HepG2 (cell line): ENCODE measurements around the gene ZDHHC7.

Experiments
- AFF4 ChIP-seq: sonication (generic); formaldehyde crosslinking; IDR thresholded peaks from 2 replicates; pipeline ENCODE4 v1.4.0; 2020; ENCODE audit warnings: missing genetic modification reagents
- CTCF ChIP-seq: sonication (generic); formaldehyde crosslinking; IDR thresholded peaks from 2 replicates; pipeline ENCODE4 v1.5.0; 2020; ENCODE audit warnings: mild to moderate bottlenecking, missing genetic modification reagents, moderate library complexity
- EP300 ChIP-seq, 3 experiments: sonication (generic) in 1 of 3; formaldehyde crosslinking in 1 of 3; IDR thresholded peaks; 2 replicates each; pipeline versions ENCODE4 v1.5.1 to v1.6.1; 2011 to 2020; ENCODE audit warnings: low read depth in 2 of 3, low read length in 2 of 3, borderline replicate concordance in 1 of 3, improper control_type of control experiment in 1 of 3, mild to moderate bottlenecking in 1 of 3, missing genetic modification reagents in 1 of 3, moderate library complexity in 1 of 3
- ERF ChIP-seq: IDR thresholded peaks from 2 replicates; pipeline ENCODE4 v1.6.1; 2018; ENCODE audit warnings: missing biosample characterization, missing genetic modification reagents
- FOXM1 ChIP-seq: sonication (generic); formaldehyde crosslinking; IDR thresholded peaks from 2 replicates; pipeline ENCODE4 v1.5.0; 2020; ENCODE audit warnings: missing genetic modification reagents
- HDAC2 ChIP-seq: sonication (generic); formaldehyde crosslinking; IDR thresholded peaks from 2 replicates; pipeline ENCODE4 v1.4.0; 2020; ENCODE audit warnings: missing genetic modification reagents
- HMG20B ChIP-seq: conservative IDR thresholded peaks from 2 replicates; pipeline ENCODE4 v1.6.1; 2016; ENCODE audit warnings: missing genetic modification reagents, missing compliant biosample characterization
- MIER2 ChIP-seq: IDR thresholded peaks from 2 replicates; pipeline ENCODE4 v1.6.1; 2016; ENCODE audit warnings: missing biosample characterization, missing genetic modification reagents
- POLR2A ChIP-seq, 2 experiments: IDR thresholded peaks; 2 replicates each; pipeline ENCODE4 v1.6.1; 2011; ENCODE audit warnings: low read depth in 2 of 2, low read length in 2 of 2, mild to moderate bottlenecking in 1 of 2, moderate library complexity in 1 of 2; ENCODE audit not compliant: insufficient read depth in 1 of 2
- RERE ChIP-seq: IDR thresholded peaks from 2 replicates; pipeline ENCODE4 v1.6.1; 2016; ENCODE audit warnings: low read depth, missing genetic modification reagents, missing compliant biosample characterization
- ZNF274 ChIP-seq: sonication (generic); formaldehyde crosslinking; IDR thresholded peaks from 2 replicates; pipeline ENCODE4 v1.5.1; 2020; ENCODE audit warnings: mild to moderate bottlenecking, missing genetic modification reagents
- ZNF660 ChIP-seq: sonication (generic); formaldehyde crosslinking; IDR thresholded peaks from 2 replicates; pipeline ENCODE4 v1.5.1; 2020; ENCODE audit warnings: mild to moderate bottlenecking, low read depth, missing genetic modification reagents, borderline replicate concordance
- TF ChIP-seq, protein P1 (sequence below): IDR thresholded peaks from 2 replicates; pipeline ENCODE4 v1.6.1; 2018; ENCODE audit warnings: missing genetic modification reagents

GRCh38 chr16:85029981-85030401, 18.7 kb upstream of the ZDHHC7 start:
- TF ChIP-seq POLR2A (IDR thresholded peaks at IDR 0.05; ENCODE audit: insufficient read depth in 1 of 2, low read depth in 2 of 2, low read length in 2 of 2) (no peak), FOXM1 (no peak), MIER2 (CRISPR knock-in tag) (no peak), EP300 (IDR thresholded peaks at IDR 0.05; ENCODE audit: low read depth in 2 of 2, low read length in 2 of 2) (no peak), EP300 (CRISPR knock-in tag; IDR thresholded peaks at IDR 0.05; ENCODE audit: borderline replicate concordance) (no peak), ZNF274 (no peak), AFF4 (no peak), HDAC2 (no peak), HMG20B (CRISPR knock-in tag) (no peak), ZNF660 (CRISPR knock-in tag) (no peak), RERE (no peak), CTCF (CRISPR knock-in tag) (no peak), ERF (CRISPR knock-in tag) (no peak)
- TF ChIP-seq, protein P1, sequence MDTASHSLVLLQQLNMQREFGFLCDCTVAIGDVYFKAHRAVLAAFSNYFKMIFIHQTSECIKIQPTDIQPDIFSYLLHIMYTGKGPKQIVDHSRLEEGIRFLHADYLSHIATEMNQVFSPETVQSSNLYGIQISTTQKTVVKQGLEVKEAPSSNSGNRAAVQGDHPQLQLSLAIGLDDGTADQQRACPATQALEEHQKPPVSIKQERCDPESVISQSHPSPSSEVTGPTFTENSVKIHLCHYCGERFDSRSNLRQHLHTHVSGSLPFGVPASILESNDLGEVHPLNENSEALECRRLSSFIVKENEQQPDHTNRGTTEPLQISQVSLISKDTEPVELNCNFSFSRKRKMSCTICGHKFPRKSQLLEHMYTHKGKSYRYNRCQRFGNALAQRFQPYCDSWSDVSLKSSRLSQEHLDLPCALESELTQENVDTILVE (CRISPR knock-in tag): no peak
